Right lung (tissue), 10 donors: ENCODE data around the gene BHLHE40. TPM values are rescaled to one million over a fixed set of nuclear protein-coding genes. Genes with fewer than 3 reads are reported as not detected.
A peak's percentile ranks its signal among the peaks of the same experiment; 100 is the strongest.

Experiments
- DNase-seq, 2 donors: peaks; one replicate each; pipeline ENCODE4 v3.0.0-alpha.2; 2013
- long read RNA-seq, 8 donors: transcript quantifications; one replicate each; lab custom pipeline, GENCODE V29; 2026
- polyA plus RNA-seq, 5 donors: library from polyadenylated mRNA; unstranded; fragments of 120-200 nt; gene quantifications; one replicate each; pipeline versions ENCODE4 v1.2.1 to v1.2.3, GENCODE V29; 2013; ENCODE audit warnings: inconsistent platforms in 1 of 5, low replicate concordance in 1 of 5; ENCODE audit not compliant: insufficient read length in 5 of 5, insufficient read depth in 1 of 5

BHLHE40 gene
- 10 to 100 TPM in 4 of 5 donors, 1 to 10 TPM in 1; 9.7 to 31.7 (median 20.7) TPM for polyA plus RNA-seq
- long read RNA-seq, donor 1, transcript BHLHE40-201 (5 exons, 3,473 nt) = major isoform, 8 of 17 reads
- long read RNA-seq, donor 1, partial matches to known transcripts = 8 of 17 reads
- long read RNA-seq, donor 1, other reads (novel, unspliced or antisense) = 0 of 17 reads
- long read RNA-seq, donor 2, partial matches to known transcripts = 0 of 2 reads
- long read RNA-seq, donor 2, other reads (novel, unspliced or antisense) = 0 of 2 reads
- long read RNA-seq, donor 3, partial matches to known transcripts = 0 of 2 reads
- long read RNA-seq, donor 3, other reads (novel, unspliced or antisense) = 0 of 2 reads
- long read RNA-seq, donor 4, transcript BHLHE40-201 (5 exons, 3,473 nt) = major isoform, 9 of 9 reads
- long read RNA-seq, donor 4, partial matches to known transcripts = 0 of 9 reads
- long read RNA-seq, donor 4, other reads (novel, unspliced or antisense) = 0 of 9 reads
- long read RNA-seq, donor 5, partial matches to known transcripts = 0 of 5 reads
- long read RNA-seq, donor 5, other reads (novel, unspliced or antisense) = 0 of 5 reads
- long read RNA-seq, donor 6, partial matches to known transcripts = 0 of 1 reads
- long read RNA-seq, donor 6, other reads (novel, unspliced or antisense) = 0 of 1 reads
- long read RNA-seq, donor 7, partial matches to known transcripts = 0 of 3 reads
- long read RNA-seq, donor 7, other reads (novel, unspliced or antisense) = 0 of 3 reads
- long read RNA-seq, donor 8 = 0 reads

DNA sequence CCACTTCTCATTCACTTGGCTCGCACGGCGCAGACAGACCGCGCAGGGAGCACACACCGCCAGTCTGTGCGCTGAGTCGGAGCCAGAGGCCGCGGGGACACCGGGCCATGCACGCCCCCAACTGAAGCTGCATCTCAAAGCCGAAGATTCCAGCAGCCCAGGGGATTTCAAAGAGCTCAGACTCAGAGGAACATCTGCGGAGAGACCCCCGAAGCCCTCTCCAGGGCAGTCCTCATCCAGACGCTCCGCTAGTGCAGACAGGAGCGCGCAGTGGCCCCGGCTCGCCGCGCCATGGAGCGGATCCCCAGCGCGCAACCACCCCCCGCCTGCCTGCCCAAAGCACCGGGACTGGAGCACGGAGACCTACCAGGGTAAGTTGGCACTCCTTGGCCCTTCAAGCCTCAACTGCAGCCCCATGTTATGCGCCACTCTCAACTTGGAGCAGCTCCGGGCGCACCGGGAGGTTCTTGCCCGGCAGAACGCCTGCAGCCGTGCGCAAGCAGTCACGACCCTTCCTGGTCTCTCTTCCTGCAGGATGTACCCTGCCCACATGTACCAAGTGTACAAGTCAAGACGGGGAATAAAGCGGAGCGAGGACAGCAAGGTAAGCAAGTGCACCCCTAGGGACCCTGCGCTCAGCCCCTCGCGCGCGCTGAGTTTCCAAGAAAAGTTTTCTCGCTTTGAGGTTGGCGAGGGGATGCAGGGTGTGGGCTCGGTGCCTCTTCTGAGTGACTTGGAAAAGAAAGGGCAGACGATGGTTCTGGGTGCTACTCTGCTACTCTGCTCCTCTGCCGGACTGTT lies at the start of gene BHLHE40:
Gene BHLHE40, plus strand, starts transcription at position 10 of the 801 bp plus-strand sequence. Its CDS starts 282 bp downstream, at position 292.
- DNase-seq = peak in 1 of 2 donors; percentile 62

DNA sequence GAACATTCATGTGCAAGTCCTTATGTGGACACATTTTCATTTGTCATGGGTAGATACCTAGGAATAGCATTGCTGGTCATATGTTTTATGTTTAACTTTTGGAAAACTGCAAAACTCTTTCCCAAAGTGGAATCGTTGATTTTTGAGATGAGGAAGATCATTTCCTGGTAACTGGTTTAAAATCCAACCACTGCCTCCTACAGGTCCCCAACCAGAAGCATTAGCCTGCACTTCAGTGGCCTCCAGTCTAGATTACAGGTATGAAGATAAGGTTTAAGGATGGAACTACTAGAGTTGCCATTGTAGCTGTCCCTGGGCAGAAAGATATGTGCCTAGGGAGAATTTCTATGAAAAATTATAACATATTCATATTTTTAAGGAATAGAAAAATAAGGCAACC lies 48.7 kb upstream of the BHLHE40 start:
- no peak for DNase-seq

DNA sequence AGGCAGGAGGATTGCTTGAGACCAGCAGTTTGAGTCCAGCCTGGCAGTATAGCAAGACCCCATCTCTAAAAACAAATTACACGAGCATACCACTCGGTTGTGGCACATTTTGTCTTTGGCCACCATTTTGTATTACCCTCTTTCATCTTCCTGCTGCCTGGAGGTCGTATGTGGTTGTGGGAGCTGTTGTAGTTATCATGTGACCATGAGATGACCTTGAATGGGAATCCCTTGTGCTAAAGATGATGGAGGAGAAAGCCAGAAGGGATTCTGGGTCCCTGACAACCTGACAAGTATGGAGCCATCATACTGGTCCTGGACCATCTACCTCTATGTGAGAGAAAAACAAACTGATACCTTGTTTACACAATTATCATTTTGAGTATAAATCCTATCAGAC lies 45.2 kb upstream of the BHLHE40 start:
- no peak for DNase-seq

DNA sequence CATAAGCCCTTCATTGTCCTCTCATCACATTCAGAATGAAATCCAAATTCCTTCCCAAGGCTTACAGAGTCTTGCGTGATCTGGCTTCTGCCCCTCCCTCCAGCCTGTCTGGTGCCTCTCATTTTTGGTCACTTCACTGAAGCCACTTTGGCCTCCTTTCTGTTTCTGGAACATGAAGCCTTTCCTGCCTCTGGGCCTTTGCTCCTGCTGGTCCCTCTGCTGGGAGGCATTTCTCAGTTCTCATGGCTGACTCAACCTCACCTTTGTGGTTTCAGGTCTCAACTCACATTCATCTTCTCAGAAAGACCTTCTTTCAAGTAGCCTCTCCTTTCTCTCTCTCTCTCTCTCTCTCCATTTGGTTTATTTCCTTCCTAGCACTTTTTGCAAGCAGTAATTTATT lies 43.9 kb upstream of the BHLHE40 start:
- no peak for DNase-seq

DNA sequence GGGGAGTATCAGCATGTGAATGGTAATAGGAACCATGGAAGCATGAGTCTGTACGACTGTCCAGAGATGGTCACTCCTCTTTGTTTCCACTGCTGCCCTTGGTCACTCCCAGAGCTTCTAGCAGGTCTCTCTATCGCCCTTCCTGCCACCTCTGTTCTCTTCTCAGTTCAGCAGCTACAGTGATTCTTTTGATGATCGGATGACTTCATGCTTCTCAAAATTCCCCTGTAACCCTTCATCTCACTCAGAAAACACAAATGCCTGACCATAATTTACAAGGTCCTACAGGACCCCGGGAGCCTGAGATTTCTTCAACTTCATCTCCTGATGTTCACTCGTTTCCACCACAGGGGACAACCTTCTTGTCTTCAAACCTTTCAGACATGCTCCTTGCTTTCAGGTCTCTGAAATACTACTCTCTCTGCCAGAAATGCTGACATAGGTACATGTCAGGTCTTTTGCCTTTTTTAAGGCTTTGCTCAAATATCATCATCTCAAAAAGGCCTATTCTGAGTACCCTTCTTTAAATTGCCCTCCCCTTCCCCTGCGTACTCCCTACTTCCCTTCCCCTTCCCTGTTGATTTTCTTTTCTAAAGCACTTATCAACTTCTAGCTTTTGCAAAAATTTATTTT lies 42.1 kb upstream of the BHLHE40 start:
- DNase-seq = no peak

DNA sequence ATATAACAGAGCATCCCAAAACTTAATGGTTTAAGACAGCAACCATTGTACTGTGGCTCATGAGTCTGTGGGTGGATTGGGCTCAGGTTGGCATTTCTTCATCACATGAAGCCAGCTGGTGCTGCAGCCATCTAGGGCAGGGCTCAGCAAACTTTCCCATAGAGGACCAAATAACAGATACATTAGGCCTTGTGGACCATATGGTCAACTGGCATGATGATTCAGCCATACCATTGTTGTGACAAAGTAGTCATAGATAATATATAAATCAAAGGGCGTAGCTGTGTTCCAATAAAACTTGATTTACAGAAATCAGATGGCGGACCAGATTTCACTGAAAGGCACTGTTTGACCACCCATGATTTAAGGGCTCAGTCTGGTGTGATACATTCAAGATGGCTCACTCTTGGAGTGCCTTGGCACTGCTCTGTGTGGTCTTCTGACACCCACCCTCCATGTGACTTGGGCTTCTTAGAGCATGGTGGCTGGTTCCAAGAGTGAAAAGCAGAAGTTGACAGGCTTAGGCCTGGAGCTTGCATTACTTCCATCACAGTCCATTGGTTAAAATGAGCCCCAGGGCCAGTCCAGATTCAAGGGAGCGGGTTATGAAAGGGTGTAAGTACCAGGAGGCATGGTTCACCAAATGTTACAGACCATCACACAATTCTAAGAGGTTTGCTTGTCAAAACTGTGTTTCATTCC lies 40.8 kb upstream of the BHLHE40 start:
- DNase-seq = no peak

DNA sequence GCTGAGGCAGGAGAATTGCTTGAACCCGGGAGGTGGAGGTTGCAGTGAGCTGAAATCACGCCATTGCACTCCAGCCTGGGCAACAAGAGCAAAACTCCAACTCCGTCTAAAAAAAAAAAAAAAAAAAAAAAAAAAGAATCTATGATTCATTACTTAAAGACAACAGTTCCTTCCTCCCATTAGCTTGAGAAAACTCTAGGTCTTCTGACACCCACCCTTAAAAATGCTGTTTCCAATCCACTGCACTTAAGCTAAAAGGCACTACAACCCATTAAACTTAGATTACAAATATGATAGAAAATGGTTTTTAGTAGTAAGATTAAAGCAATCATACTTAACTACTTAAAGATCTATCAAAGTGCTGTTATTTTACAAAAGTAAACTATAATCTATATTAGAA lies 40.0 kb upstream of the BHLHE40 start:
- DNase-seq = no peak

DNA sequence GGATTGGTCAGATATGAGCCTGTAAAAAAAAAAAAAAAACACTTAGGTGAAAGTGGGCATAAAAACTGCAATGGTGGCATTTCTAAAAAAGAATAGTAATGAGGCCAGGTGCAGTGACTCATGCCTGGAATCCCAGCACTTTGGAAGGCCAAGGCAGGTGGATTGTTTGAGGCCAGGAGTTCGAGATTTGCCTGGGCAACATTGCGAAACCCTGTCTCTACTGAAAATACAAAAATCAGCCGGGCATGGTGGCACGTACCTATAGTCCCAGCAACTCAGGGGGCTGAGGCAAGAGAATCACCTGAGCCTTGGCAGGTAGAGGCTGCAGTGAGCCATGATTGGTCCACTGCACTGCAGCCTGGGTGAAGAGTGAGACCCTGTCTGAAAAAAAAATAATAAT lies 38.3 kb upstream of the BHLHE40 start:
- DNase-seq = no peak

DNA sequence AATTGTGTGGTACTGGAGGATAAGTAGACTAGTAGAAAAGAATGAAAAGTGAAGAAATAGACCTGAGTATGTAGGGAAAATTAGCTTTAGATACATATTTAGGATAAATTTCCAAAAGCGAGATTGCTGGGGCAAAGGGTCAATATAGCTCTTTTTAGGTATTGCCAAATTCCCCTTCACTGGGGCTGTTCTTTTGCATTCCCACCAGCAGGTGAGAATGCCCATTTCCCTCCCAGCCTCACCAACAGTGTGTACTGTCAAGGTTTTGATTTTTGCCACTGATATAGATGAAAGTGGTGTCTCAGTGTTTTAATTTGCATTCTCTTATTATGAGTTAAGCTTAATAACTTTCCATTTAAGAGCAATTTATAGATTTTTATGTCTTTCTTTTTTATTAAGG lies 35.7 kb upstream of the BHLHE40 start:
- DNase-seq = no peak

DNA sequence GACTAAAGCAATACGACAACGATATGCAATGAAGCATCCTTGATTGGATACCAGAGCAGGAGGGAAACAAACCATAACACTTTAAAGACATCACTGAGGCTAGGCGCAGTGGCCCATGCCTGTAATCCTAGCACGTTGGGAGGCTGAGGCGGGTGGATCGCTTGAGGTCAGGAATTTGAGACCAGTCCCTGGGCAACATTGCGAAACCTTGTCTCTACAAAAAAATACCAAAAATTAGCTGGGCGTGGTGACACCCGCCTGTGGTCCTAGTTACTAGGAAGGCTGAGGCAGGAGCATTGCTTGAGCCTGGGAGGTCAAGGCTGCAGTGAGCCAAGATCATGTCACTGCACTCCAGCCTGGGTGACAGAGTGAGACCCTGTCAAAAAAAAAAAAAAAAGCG lies 33.9 kb upstream of the BHLHE40 start:
- no peak for DNase-seq

DNA sequence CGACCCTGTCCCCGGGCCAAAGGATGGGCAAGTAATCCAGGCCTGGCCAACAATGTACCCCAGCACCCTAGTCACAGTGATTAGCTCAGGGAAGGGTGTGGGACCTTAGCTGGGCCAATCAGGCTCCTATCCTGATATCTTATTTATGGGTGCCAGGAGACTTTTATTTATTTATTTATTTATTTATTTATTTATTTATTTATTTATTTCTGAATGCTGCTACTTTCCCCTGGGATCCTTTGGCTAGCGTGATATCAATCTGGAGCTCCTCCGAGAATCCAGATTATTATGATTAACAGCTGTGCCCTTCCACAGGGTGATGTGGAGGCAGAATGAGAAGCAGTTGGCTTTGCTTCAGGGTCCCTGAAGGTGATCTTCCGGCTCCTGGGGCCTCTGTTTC lies 32.2 kb upstream of the BHLHE40 start:
- no peak for DNase-seq

DNA sequence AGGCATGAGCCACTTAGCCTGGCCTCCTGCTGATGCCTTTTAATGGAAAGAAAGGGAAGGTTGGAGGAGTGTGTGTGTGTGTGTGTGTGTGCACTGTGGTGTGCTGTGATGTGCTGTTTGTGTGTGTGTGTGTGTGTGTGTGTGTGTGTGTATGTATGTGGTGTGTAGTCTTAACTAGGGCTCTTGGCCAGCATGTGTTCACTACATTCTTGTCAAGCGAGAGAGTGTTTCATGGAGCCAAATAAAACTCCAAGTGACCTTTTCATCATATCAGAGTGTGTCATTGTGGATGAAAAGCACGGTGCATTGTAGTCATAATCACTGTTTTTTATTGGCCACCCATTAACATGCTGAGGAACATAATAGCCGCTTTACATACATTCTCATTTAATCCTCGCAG lies 30.8 kb upstream of the BHLHE40 start:
- no peak for DNase-seq

DNA sequence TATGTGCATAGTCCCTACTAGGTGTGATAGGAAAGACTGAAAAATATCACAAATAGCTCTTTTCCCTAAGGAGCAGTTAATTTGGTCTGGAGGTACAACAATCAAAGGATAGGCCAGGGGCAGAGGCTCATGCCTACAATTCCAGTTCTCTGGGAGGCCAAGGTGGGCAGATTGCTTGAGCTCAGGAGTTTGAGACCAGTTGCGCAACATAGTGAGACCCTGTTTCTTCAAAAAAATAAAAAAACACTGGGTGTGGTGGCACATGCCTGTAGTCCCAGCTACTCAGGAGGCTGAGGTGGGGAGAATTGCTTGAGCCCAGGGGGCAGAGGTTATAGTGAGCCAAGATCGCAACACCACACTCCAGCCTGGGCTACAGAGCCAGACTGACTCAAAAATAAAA lies 30.2 kb upstream of the BHLHE40 start:
- DNase-seq = no peak

DNA sequence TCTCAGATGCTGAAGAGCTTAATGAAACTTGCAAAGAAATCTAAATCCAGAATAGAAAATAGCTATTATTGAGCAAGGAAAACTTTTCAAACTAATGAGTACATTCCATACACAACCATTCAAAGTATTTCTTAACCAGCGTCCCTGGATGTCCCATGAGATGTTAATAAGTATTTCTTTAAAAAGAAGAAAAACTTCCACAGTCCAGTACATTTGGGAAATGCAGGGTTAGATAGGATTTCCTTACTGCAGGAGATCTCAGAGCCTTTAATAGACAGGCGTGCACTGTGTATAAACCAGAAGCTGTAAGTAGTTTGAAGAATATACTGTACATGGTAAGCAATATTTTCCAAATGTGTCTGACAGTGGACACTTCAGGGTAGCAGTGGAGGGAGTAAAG lies 29.6 kb upstream of the BHLHE40 start:
- no peak for DNase-seq

DNA sequence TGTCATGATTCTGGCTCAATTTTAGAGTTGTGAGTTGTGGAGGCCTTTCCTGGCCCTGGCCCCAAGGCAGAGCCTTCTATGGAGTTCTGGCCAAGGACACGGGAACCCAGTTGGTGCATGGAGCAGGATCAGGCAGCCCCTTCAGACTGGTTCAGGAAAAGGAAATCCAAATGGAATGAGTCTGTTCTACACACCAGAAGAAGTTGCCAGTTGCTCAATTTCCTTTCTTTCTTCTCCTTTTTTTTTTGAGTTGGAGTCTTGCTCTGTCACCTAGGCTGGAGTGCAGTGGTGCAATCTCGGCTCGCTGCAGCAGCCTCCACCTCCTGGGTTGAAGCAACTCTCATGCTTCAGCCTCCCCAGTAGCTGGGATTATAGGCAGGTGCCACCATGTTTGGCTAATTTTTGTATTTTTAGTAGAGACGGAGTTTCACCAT lies 28.9 kb upstream of the BHLHE40 start:
- DNase-seq = no peak

DNA sequence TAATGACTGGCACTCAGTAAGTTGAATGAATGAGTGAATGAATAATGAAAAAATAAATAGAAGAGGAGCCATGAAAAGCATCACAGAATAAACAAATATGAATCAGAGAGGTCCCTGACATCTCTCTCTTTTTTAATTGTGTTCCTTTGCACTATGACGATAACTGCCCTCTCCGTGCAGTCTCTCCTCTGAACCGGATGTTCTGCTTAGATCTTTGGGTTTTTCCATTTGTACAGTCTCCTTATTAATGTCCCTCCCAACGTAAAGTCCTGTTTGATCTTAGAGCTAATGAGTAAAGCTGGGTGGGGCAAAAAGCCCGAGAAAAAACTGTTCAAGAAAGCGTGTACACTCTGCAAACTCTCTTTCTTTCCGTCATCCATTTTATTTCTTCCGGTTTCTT lies 28.3 kb upstream of the BHLHE40 start:
- no peak for DNase-seq

DNA sequence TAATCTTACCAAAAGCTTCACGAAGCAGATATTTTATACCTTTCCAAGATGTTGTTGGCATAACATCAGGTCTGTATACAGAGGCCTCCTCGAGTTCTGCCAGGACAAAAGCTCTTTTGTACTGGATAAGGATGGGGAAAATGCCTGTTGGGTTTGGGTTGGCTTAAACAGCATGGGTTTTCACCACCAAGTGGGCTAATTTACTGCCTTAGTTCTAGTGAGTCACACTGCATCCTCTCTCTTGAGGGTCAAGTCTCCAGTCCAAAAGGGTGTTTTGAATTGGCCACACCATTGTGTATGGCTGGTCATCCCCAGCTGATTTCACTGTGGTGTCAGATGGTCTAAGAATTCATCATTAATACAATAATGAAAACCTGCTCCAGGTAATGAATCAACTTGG lies 26.1 kb upstream of the BHLHE40 start:
- no peak for DNase-seq

DNA sequence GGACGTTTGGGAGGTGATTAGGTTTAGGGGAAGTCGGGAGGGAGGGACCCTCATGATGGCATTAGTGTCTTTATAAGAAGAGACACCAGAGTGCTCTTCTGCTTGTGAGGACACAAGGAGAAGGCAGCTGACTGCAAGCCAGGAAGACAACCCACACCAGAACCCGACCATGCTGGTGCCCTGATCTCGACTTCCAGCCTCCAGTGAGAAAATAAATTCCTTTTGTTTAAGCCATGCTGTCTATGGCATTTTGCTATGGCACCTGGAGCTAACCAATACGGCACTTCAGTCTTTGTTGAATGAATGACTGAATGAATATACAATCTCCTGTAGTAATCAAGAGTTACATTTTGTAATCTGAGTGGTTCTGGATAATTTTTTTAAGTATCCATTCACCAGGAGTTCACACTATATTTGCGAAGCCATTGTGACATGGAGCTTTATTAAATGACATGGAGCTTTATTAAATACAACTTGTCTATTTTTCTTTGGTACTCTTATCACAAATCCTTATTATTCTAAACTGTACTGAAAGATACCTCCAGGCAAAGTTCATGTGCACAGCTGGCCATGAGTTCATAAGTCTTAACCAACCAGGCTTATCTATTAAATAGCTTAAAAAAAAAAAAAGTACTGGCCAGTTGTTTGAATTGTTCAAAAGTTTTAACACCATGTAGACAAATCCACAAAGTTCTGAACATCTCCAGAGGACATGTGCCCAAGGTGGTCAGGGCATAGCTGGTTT lies 24.8 kb upstream of the BHLHE40 start:
- no peak for DNase-seq

DNA sequence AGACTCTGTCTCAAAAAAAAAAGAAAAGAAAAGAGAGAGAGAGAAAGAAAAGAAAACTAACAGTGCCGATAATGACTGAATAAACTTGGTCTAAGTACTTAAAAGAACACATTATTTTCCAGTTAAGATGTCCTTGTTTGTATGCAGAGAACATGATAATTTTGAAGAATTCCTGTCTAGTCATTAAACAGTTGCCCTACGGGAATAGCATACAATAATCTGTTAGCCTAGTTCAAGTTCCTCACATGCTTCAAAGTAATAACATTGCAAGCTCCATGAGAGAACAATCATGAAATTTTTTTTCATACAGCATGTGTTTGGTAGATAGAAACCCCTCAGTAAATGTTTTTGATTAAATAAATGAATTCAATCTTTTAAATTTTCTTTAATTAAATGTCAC lies 23.1 kb upstream of the BHLHE40 start:
- no peak for DNase-seq

DNA sequence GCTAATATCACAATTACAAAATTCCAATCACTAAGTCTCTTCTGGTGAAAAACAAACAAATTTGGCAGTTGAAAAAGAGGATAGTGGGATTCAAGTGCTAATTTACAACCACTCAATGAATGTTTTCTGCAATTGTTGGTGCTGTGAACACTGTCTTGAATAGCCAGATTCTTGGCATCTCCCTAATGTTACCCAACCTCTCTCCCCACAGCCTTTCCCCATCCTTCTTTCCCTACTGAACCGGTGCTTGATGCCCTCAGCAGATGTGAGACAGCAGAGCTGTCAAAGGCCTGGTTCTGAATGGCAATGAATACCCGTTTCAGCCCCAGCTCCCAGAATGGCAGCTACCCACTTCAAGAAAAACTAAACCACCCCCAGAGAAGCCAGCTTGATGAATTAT lies 22.5 kb upstream of the BHLHE40 start:
- no peak for DNase-seq
